HG02763 (cell line): ENCODE data around the gene GPR17.

Experiments
- ATAC-seq: cut with Tn5 transposase; IDR thresholded peaks from one replicate; pipeline ENCODE4 v1.9.1; 2021; ENCODE audit warnings: mild to moderate bottlenecking, moderate library complexity; ENCODE audit not compliant: unreplicated experiment

GPR17 gene

GRCh38 chr2:127641133-127641532 lies 4.8 kb upstream of the GPR17 start:
- ATAC-seq = no peak

- ATAC-seq = no peak
These were observed 4.0 kb upstream of the GPR17 start for GRCh38 chr2:127641846-127642507.

DNA sequence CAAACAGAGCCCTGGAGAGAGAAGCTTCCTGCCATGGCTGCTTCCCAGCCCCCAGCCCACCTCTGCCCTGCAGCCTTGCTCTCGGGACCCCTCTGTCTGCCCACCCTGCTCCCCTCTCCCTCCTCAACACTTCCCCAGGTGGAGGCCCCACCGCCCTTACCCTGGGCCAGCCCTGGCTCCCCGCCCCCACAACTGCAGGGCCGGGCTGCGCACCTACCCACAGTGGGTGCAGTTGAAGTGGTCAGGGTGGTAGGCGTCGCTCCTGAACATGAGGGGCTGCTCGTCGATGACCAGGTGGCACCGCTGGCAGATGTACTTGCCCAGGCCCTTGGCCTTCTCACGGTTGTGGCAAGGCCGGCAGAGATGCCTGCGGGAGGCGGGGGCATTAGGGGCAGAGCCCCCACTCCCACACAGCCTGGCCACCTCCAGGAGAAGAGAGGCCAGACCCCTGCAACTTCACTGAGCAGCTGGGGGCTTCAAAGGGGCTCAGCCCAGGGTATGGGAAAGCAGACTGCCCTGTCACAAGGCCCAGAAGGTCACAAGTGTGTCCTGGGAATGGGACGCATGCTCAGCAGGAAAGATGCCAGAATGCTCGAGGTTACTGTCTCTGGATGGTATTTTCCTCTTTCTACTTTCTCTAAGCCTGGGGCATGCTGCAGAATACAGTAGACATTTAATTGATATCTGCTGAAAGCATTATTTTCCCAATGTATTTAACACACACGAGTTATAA lies 3.1 kb upstream of the GPR17 start:
- no peak for ATAC-seq

DNA sequence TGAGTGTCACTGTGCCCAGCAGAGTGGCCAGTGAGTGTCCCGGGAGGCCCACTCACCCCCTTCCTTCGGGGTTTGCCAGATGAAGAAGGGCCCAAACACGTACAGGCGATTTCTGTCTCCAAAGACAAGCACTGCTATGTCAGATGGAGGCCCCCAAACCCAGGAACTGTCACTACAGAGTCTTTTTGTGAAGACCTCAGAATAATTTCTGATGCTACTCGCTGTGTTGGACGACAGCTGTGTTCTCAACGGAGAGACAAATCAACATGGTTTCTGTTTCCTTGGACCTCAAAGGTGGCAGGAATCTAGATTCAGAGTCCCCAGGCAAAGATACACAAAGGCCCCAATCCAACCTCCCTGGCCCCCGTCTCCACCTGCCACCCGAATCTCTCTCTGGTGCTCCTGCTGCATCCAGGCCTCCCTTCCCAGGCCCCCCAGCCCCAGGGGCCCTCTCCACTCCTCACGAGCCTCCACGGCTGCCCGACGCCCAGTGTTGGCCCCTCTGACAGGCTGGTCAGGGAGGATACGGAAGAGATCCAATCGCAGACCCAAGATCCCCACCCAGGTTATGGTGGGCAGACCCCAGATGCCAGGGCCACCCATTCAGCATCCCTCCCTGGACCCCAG lies 2.4 kb upstream of the GPR17 start:
- no peak for ATAC-seq

- ATAC-seq = no peak
These were observed 1.6 kb upstream of the GPR17 start for GRCh38 chr2:127644066-127645025.

DNA sequence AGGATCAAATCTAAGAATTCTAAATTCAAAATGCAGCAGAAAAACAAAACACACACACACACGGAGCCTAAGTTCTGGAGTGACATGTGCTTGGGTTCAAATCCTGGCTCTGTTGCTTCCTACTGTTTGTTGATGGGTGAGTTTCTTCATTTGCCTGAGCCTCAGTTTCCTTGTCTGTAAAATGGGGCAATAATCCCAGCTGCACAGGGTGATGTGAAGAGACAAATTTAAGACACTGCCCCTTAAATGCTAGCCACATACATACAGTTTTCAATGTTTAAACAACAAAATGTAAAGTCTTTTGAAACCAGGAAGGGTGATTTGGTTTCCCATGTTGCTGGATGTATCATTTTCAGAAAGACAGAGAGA lies 943 bp upstream of the GPR17 start:
- no peak for ATAC-seq

DNA sequence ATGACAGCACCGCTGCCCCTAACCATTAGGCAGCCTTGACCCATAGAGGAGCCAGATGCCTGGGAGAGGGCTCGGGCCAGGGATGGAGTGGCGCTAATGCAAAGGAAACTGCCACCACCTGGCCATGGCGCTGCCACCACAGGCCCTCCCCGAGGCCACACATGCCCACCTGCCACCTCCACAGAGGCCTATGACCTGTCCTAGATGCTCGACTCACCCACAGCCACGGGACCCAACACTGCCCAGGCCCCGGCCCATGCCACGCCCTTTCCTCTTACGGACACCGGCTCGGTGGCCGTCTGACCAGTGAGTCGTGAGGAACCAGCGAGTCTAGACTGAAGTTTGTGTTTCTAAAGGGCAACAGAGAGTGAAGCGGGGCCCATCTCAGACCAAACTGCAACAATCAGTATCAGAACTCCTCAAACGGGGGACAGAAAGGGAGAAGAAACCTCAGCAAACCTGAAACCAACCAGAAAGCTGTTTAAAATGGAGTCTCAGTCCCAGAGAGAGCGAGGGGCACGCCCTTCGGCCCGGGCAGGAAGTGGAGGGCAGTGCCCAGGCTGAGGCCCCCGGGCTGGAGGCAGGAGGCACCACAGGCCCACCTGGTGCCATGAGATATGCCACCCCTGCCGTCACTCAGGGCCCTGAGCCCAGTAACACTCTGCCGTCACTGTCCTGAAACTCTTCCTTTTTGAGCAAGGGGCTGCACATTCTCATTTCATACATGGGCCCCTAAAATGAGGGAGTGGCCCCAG lies 711 bp downstream of the GPR17 start:
- no peak for ATAC-seq

DNA sequence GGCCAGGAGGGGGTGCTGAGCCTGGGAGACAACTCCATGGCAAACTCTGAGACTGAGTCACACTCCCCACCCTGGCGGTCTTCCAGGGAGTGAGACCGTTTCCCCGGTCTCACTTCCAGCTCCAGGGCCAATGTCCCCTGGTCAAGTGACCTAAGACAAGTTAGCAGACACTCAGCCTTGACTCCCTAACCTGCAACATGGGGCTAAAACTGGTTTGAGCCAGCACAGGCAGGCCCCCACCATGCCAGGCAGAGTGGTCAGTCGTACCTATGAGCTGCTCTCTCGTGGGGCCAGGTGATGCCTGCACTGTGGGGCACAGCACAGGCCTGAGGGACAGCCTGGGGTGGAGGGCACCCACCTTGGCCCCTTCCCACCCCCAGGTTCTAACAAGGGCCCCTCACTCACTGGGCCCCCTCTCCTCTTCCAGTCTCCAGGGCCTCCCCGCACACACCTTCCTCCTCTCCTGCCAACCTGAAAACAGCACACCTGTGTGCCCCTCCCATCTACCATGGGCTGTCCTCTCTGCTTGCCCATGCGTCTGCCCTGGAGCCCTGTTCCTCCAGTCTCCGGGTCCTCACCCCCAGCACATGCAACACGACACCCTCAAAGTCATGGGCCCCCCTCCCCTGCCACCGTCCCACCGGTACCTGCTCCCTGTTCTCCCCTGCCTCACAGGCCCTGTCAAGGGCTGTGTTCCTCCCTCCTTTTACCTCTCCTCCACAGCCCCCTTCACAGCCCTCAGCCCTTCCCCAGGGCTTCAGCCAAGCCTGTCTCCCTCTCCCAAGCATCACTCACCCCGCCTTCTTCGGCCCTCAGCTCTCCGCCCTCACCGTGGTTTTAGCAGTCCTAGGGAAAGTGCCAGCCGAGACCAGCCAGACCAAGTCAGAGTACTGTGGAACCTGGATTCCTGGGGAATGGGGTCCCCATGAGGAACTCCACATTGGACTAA lies 1.6 kb downstream of the GPR17 start:
- ATAC-seq = no peak

- no peak for ATAC-seq
These were observed 2.4 kb downstream of the GPR17 start for GRCh38 chr2:127648321-127648720.

- ATAC-seq = no peak
These were observed 3.2 kb downstream of the GPR17 start for GRCh38 chr2:127649100-127649611.

DNA sequence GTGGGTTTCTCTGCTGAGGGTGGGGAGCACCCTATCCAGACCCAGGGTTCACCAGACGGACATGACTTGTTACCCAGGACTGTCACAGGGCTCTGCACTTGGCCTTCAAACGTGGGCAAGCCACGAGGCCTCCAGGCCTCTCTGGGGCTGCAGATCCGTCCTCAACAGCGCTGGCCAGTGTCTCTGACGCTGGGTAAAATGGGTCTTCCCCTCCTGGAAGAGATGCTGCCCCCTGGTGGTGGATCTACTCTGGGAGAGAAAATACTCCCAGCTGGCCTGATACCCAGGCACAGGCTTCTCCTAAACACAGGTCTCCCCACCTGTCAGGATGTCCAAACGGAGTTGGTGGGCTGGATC lies 3.7 kb downstream of the GPR17 start:
- peak; percentile 62 for ATAC-seq

GRCh38 chr2:127650041-127650784 lies 4.3 kb downstream of the GPR17 start:
- no peak for ATAC-seq

GRCh38 chr2:127650785-127651380 lies 4.9 kb downstream of the GPR17 start:
- ATAC-seq = no peak

DNA sequence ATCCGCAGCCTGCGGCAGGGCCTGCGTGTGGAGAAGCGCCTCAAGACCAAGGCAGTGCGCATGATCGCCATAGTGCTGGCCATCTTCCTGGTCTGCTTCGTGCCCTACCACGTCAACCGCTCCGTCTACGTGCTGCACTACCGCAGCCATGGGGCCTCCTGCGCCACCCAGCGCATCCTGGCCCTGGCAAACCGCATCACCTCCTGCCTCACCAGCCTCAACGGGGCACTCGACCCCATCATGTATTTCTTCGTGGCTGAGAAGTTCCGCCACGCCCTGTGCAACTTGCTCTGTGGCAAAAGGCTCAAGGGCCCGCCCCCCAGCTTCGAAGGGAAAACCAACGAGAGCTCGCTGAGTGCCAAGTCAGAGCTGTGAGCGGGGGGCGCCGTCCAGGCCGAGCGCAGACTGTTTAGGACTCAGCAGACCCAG lies 5.4 kb downstream of the GPR17 start:
- ATAC-seq = no peak

DNA sequence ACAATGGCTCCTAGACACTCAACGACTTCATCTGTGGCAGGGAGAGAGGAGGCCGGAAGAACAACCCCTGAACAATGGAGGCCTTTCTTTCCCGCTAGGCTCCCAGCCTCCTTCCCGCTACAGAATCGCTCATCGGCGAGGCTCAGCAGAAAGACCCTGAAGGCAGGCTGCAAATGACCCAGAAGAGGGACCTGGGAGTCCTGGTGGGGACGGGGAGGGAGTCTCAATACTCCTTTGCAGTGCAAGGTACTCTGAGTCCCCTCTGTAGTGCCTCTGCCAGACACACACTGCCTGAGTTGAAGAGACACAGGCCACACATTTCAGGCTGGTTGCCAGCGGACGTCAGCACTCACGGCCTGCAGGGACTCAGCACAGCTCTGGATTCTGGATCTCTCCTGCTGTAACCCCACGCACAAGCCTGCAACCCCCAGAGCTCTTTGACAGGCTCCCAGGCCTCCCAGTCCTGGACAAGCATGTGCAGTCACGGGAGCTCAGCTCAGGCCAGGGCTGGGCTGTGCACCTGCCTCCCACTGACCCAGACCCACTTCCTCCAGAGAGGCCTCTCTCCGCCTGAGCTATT lies 6.1 kb downstream of the GPR17 start:
- ATAC-seq = no peak

DNA sequence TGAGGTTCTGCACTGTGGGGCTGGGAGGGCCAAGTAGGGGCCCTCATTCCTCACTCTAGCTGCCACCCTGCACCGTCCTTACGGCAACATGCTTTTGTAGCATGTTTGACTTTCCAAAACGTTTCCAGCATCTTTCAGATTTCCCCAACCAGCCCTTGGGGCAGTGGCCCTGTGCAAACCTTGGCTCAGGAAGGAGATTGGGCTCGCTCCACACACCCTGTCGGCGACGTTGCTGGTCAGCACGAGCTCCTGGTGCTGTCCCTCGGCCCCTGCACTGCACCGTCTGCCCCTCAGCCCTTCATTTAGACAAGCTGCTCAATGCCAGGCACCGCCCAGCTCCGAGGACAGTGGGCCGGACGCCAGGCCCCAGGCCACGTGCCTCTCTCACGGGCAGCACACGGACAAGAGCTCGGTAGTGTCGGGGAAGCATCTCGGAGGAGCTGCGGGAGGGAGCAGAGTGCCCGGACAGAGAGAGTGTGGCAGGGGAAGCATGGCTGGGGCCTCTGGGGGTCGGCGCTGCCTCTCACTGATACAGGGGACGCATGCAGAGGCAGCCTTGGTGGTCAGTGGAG lies 6.9 kb downstream of the GPR17 start:
- ATAC-seq = no peak

- ATAC-seq = no peak
These were observed 7.6 kb downstream of the GPR17 start for GRCh38 chr2:127653421-127654083.
